DOHH2 (cell line): ENCODE results near the gene S100A8.

Source experiments
- CTCF ChIP-seq: fragments of 200-600 bp; sonication (generic); IDR thresholded peaks from one replicate; pipeline ENCODE4 v1.5.1; 2014; ENCODE audit warnings: antibody characterized with exemption, mild to moderate bottlenecking, low read depth, low read length; ENCODE audit not compliant: poor library complexity, severe bottlenecking
- EZH2phosphoT487 ChIP-seq: fragments of 200-600 bp; sonication (generic); IDR thresholded peaks from 2 replicates; pipeline ENCODE4 v1.6.1; 2017; ENCODE audit warnings: borderline replicate concordance, mild to moderate bottlenecking, antibody characterized with exemption, low read length, moderate library complexity, mixed read lengths

DNA sequence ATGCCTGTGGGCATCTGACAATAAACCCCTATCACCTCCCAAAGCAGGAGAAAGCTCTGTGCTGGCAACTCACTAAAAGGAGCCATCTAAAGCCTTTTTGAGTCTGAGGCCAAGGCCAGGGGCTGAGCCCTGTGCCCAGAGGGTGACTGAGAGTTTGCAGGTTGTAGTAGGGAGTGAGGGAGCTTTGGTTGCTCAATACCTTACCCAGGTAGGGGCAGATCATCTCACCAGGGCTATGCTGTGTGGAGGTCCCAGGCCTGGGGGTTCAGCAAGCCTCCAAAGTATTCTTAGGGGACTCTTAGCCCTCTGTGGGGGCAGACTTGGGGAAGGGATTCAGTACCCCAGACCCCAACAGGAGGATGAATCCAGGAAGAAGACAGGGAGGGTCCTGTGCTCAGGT lies 48.4 kb upstream of the S100A8 start:
- TF ChIP-seq CTCF, result no peak
- TF ChIP-seq EZH2phosphoT487, result no peak
